Cardiac muscle cell (in vitro differentiated cells and primary cell): ENCODE measurements around the gene CAPN5. TPM values are rescaled to one million over a fixed set of nuclear protein-coding genes. Genes with fewer than 3 reads are reported as not detected.
"Not testable (repeated sequence)": the region's sequence is repeated elsewhere in the genome, so short reads cannot be mapped to it uniquely, and the experiment has no call there.

Experiments
- DNase-seq, 2 donors: peaks; one replicate each; pipeline versions ENCODE4 v3.0.0 to v3.0.0-alpha.2; 2010 to 2017; ENCODE audit warnings: low read depth in 1 of 2, low spot score in 1 of 2
- H3K27ac ChIP-seq: fragments of 200-600 bp; sonication (generic); 2 replicates; pipeline ENCODE4 v1.5.1; 2016
- H3K27me3 ChIP-seq: fragments of 200-600 bp; sonication (generic); 2 replicates; pipeline ENCODE4 v1.6.0; 2016; ENCODE audit warnings: control low read depth
- H3K36me3 ChIP-seq: fragments of 200-600 bp; sonication (generic); 2 replicates; pipeline ENCODE4 v1.5.1; 2016; ENCODE audit warnings: control low read depth
- H3K4me1 ChIP-seq: fragments of 200-600 bp; sonication (generic); 2 replicates; pipeline ENCODE4 v1.8.1; 2017; ENCODE audit warnings: low read depth, mild to moderate bottlenecking, mixed run types
- H3K4me3 ChIP-seq: fragments of 200-600 bp; sonication (generic); 2 replicates; pipeline ENCODE4 v1.5.1; 2016; ENCODE audit warnings: mild to moderate bottlenecking
- H3K9me3 ChIP-seq: fragments of 200-600 bp; sonication (generic); 2 replicates; pipeline ENCODE4 v1.5.1; 2017; ENCODE audit warnings: low read depth, mild to moderate bottlenecking, control low read depth
- CTCF ChIP-seq: IDR thresholded peaks from 2 replicates; pipeline ENCODE4 v1.5.1; 2012; ENCODE audit warnings: low read depth, mild to moderate bottlenecking, low read length
- polyA plus RNA-seq: library from polyadenylated mRNA; unstranded; fragments of >200 nt; fragmentation: Nextera tagmentation; extraction: Ambion mirVana; gene quantifications from 2 replicates; pipeline ENCODE4 v1.2.1, GENCODE V29; 2016
- total RNA-seq: library from RNA; depleted of rRNA; stranded (reverse); fragments of >200 nt; gene quantifications from 2 replicates; pipeline ENCODE4 v1.2.3, GENCODE V29; 2016

Gene CAPN5
- total RNA-seq (9.4 and 9.8 TPM in 2 replicates), polyA plus RNA-seq (8.8 and 10.0 TPM in 2 replicates)

- Histone ChIP-seq H3K4me3 (peak within 1 kb of the TSS; percentile 47), H3K36me3 (no peaks in the 10 kb centered on the region), H3K9me3 (no peaks in the 10 kb centered on the region), H3K27ac (peak within 1 kb of the TSS; percentile 64), H3K27me3 (no peaks in the 10 kb centered on the region), H3K4me1 (no peaks in the 10 kb centered on the region)
- peak; percentile 96 to 98 for DNase-seq
- peak; percentile 36 for TF ChIP-seq CTCF
Measured at GRCh38 chr11:77066229-77067042, at the start of gene CAPN5. Gene CAPN5, plus strand, starts transcription at chr11:77066971. Its CDS starts 17,916 bp downstream, at chr11:77084887.

GRCh38 chr11:77018396-77018924 lies 48.3 kb upstream of the CAPN5 start:
- not testable (repeated sequence) for H3K27me3 ChIP-seq, H3K4me1 ChIP-seq, H3K4me3 ChIP-seq, DNase-seq, H3K36me3 ChIP-seq, H3K9me3 ChIP-seq, H3K27ac ChIP-seq

- H3K4me1 ChIP-seq = no peaks in the 10 kb centered on the region
- TF ChIP-seq CTCF = no peak
- H3K36me3 ChIP-seq = no peaks in the 10 kb centered on the region
- H3K9me3 ChIP-seq = no peaks in the 10 kb centered on the region
- peak in 1 of 2 donors; percentile 32 for DNase-seq
- no peak overlapping the region for H3K4me3 ChIP-seq
- H3K27ac ChIP-seq = no peak overlapping the region
- no peaks in the 10 kb centered on the region for H3K27me3 ChIP-seq
Measured at GRCh38 chr11:77019976-77020595, 46.7 kb upstream of the CAPN5 start.

GRCh38 chr11:77020734-77021133 lies 46.0 kb upstream of the CAPN5 start:
- Histone ChIP-seq H3K27me3 (no peaks in the 10 kb centered on the region), H3K9me3 (no peaks in the 10 kb centered on the region), H3K4me3 (no peak overlapping the region), H3K36me3 (no peaks in the 10 kb centered on the region), H3K27ac (no peak overlapping the region), H3K4me1 (no peaks in the 10 kb centered on the region)
- no peak for DNase-seq
- no peak for TF ChIP-seq CTCF

GRCh38 chr11:77024745-77025144 lies 42.0 kb upstream of the CAPN5 start:
- H3K4me1 ChIP-seq = no peaks in the 10 kb centered on the region
- no peak for TF ChIP-seq CTCF
- H3K36me3 ChIP-seq = no peaks in the 10 kb centered on the region
- H3K27me3 ChIP-seq = no peaks in the 10 kb centered on the region
- H3K27ac ChIP-seq = no peak overlapping the region
- H3K9me3 ChIP-seq = no peaks in the 10 kb centered on the region
- DNase-seq = no peak
- no peak overlapping the region for H3K4me3 ChIP-seq

- no peak for TF ChIP-seq CTCF
- Histone ChIP-seq H3K4me1 (no peaks in the 10 kb centered on the region), H3K27ac (no peak overlapping the region), H3K27me3 (no peaks in the 10 kb centered on the region), H3K36me3 (no peaks in the 10 kb centered on the region), H3K9me3 (no peaks in the 10 kb centered on the region), H3K4me3 (no peak overlapping the region)
- DNase-seq = no peak
Measured at GRCh38 chr11:77026221-77026620, 40.5 kb upstream of the CAPN5 start.
